Islet of Langerhans (tissue), 1 donor: ENCODE results near the gene C3orf85.
"Not testable (repeated sequence)": the region's sequence is repeated elsewhere in the genome, so short reads cannot be mapped to it uniquely, and the experiment has no call there.

ENCODE experiments used
- FAIRE-seq: peaks from one replicate; lab custom pipeline; 2011; peaks lifted over from hg19 to GRCh38; lab: Jason Lieb, UNC

C3orf85 gene, protein sequence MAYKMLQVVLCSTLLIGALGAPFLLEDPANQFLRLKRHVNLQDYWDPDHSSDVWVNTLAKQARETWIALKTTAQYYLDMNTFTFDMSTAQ

DNA sequence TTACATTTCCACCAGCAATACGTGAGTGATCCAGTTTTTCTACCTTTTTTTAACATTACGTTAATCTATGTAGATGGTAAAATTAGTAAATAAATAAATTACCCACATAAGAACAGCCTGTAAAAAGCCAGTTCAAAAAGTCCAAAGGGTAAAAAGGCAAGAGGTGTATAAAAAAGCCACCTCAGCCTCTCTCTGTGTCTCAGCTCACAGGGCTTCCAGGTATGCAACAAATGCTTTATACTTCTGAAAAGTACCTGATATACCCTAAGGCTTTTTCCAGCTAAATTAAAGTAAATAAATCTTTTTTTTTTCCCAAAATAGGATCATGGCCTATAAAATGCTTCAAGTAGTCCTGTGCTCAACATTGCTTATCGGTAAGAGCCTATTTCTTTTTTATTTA is at the start of gene C3orf85:
Gene C3orf85, plus strand, starts transcription at position 197 of the 400 bp plus-strand sequence. Its CDS starts 129 bp downstream, at position 326.
- no peak for FAIRE-seq

DNA sequence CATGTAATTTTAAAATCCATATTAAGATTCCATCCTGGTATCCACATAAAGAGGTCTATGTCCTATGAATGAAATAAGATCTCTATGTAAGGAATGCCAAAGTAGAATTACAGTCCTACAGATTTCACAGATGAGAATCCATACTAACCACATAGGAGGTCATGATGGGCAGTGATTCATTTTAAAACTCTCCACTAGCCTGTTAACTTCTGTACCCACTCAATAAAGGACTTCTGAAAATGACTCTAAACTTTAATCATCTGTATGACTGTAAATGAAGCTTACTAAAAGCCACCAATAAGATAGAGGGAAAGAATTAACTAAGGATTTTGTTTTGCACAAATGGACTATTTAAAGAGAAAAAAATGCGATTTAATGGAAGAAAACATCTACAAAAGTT is 47.3 kb upstream of the C3orf85 start:
- FAIRE-seq, result no peak

DNA sequence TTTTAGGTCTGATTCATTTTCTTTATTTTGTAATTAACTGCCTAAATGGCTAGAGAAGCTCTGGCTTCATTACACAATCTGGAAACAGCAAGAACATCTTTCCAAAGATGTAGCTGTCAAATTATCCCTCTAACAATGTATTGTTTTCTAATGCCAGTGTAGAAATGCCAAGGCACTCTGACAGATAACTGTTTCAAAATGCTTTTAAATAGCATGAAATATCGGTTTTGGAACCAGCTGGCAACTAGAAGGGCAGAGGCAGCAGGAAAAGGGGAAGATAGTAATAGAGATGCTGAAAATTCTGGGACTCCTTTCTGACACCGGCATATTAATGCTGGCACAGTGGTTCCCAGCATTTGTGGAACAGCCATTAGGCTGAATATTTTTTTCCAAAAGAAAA is 44.7 kb upstream of the C3orf85 start:
- no peak for FAIRE-seq

DNA sequence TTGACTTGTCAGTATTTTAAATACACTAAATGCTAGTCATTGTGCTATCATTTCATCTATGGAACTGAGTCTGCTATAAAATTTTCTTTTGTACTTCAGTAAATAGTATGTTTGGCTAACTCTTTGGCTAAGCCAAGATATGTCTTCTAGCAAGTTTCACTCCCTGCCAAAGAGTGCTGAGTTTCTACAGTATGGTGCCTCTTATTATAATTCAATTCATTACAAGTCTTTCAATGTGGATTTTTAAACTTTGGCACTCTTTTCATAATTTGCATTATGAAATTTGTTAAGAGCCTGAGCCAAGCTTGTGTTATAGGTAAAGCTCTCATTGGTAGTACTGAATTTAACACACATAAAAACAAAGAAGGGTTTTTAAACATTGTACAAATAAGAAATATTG is 43.0 kb upstream of the C3orf85 start:
- no peak for FAIRE-seq

DNA sequence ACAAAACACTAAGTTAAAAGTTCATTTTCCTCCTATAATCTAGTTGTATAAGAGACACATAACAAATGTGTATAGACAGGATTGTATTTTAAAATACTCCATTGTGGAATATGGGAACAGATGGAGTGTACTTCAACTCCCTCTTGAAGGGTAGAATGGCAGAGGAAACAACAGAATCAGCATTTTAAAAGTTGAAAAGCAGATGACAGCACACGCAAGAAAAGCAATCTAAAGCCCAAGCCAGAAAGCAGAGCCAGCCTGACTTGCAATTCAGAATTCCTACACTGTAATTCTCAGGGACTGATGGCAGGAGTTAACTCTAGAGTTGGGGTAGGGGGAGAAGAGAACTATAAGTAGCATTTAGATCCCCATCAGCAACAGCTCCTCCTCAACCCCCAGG is 41.4 kb upstream of the C3orf85 start:
- no peak for FAIRE-seq

DNA sequence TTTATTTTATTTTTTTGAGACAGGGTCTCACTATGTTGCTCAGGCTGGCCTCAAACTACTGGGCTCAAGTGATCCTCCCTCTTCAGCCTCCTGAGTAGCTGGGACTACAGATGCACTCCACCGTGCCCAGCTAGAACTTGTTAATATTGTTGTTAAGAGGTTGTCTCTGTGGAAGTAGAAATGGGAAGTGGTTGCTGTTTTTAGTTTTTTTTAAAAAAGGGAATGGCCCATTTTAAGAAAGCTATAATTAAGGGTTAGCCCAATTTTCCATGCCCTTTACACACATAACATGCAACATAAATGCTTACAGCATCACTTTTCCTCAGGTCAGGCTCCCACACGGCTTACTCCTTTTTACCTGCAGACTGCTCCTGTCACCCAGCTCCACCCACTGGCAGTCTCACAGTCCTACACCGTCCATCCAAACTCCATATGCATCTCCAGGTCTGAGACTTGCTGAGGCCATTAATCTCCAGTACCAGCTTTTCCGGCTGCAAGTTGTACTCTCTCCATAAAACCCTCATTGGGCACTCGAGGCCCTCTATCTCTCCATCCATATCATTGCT is 38.4 kb upstream of the C3orf85 start:
- no peak for FAIRE-seq

DNA sequence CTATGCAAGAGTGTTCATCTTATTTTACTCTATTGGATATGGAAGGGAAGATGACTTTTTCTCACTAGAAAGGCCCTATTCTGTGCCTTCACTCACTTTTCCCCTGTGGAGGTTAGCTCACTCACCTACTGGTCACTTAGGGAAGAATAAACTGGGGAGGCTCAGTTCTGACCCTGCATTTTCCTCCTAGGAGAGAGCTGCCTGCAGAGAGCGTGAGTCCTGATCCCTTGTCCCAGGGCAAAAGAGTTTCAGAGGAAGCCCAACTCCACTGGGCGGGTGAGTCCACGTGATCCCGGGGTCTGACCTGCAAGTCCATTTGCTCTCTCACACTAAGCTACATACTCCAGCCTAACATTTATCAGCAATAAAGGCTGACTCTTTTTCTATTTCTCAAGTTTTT is 26.9 kb upstream of the C3orf85 start:
- FAIRE-seq, result no peak

DNA sequence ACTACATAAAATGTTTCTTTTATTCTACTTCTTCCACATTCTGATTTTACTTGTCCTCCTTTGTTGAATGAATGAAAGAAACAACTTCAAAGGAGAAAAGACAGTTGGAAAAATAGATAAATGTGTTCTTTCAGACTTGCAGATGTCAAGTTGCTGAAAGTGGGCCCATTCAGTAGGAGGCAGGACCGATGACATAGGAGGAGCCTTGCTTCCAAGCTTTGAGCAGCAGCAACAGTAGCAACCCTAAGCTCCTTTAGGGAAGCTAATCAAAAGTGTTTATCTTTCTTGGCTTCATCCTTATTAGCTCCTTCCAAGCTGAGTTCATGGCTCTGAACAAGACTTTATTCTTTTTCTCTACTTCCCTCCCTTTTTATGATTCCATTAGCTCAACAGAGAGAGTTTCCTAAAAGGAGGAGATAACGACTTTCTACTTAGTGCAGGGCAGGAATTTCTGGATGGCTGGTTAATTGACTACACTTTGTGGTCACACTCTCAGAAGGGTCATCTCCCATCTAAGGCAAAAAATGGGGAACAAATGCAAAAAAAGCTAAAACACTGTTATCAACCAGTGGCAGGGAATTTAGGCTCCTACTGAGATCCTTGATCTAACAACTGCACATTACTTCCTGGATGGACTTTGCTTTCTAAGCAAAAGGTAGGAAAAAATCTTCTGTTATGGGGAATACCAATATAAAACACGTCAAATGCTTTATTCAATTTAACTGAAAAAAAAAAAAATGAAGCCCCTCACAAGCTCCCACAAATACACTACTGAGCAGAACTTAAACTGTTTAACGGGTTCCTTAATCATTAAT is 23.4 kb upstream of the C3orf85 start:
- no peak for FAIRE-seq

DNA sequence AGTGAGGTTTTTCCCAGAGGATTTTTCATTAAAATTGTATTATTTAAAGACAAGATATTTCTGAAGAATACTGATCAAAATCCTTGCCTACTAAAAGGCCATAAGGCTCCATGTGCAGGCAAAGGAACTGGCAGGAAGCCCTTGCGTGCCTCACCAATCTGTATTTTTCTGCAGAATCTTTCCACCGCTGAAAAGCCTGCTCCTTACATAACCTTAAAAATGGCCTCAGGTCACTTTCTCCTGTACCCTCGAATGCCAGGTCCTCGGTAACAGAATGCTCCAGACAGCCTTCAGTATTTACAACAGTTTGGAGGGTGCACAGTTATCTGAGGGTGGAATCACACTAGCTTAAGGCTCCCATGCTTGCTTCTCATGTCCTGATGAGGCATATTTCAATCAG is 21.8 kb upstream of the C3orf85 start:
- no peak for FAIRE-seq

DNA sequence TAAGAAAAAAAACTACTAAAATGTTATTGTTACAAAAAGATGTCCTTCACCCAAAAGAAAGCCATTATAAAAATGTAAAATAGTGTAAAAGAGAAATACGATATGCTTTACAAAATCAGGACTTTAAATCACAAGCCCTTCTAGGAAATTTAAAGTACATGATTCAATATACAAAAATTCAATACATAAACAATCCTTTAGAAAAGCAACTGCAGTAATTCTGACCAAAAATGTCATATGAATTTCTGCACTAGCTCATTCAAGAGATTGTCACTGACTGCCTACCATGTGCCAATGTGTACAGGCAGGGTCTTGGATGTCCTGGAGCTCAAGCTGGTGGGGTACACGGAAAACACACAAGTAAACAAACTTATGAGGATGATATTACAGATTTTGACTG is 21.1 kb upstream of the C3orf85 start:
- no peak for FAIRE-seq

DNA sequence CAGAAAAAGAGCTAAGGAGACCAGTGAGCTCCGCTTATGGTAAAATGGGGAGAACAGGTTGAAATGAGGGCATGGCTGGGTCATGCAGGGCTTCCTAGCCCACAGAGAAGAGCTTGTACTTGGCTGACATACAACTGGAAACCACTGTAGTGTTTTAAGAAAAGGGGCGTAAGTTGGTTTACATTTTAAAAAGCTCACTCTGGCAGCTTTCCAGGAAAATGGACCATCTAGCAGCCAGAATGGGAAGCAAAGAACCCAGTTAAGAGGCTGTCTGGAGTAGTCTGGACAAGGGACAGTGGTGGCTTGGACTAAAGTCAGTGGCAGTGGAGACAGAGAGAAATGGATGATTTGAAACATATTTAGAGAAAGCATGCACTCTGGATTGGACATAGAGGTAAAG is 20.5 kb upstream of the C3orf85 start:
- FAIRE-seq, result no peak

DNA sequence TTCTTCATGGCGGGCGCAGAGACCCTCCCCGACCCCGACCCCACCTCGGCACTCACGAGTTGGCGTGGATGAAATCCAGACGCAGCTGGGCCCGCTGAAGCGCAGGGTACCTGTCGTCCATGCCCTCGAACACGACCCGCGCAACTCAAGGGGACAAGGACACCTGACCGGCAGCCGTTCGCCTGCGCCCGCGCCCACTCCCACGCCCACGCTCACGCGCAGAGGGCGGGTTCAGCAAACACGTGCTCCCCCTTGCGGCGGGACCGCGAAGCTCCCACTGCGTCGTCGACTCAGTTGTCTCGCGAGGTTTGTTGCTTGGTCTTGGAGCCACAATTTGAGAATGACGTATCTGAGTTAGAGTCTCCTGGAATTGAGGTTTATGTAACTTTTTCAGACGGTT is 18.6 kb upstream of the C3orf85 start, which contains the start of gene MORC1:
Gene MORC1, minus strand, starts transcription at position 196 of the 400 bp plus-strand sequence. Its CDS starts 75 bp downstream, at position 121.
- no peak for FAIRE-seq

DNA sequence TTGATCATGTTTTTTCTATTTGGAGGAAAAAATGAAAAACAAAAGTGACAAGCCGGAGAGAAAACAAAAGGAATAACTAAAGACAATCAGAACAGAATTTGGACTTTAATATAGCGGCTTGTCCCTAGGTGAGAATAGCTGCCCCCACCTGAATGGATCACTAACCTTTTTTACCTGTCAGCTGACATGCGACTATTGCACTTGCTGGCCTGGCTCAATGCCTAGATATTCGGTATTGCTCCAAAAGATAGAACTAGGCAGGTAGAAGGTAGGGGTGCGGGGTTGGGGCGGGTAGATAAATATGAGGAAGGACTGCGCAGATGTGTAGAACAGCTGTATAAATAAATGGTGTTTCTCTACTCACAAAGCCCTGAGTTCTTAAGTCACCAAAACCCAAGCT is 17.9 kb upstream of the C3orf85 start:
- no peak for FAIRE-seq

DNA sequence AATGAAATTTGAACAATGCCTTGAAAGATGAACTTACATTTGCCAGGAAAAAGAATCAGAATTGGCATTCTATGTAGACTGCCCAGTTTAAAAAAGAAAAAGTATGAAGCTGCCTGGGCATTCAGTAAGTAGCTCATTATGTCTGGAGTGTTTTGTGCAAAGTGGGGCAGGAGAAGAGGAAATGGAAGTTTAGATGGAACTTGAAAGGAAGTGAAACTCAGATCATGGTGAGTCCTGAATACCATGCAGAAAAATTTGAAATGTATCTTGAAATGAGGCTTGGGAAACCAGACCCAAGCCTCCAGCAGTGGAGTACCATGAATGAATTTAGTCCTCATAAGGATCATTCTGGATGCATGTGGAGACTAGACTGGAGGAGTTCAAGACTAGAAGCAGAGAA is 13.8 kb upstream of the C3orf85 start:
- FAIRE-seq, result no peak

DNA sequence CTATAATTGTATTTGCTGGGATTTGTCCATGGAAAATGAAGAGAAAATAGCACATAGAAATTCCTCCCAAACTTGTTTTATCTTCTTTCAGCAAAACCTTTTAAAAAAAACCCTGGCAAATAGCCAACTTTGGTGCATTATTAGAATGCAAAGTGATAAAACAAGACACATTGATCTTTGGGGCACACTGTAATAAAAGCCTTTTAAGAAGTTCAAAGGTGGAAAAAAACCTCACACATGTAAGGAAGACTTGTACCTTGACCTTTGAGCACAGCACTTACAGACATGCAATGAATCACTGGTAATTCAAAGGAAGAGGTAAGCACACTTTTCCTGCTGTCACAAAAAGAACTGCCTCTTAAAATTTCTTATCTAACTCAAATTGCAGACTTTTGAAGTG is 10.6 kb upstream of the C3orf85 start:
- no peak for FAIRE-seq

DNA sequence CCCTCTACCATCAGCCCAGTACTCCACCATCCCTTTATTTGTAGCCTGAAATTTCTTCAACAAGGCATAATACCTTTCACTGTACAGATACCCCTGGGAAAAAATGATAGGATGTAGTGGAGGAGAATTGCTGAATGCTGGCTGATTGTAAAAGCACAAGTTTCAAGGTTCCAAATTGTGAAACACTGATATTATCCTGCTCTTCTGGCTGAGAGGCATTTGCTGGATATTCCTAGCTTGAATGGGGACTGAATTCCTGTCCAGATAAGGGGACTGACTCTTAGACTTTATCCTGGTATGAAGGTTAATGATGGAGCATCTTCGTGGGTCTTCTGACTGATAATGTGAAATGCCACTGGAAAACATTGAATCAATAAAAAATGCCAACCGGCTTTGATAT is 9.0 kb upstream of the C3orf85 start:
- FAIRE-seq, result no peak

DNA sequence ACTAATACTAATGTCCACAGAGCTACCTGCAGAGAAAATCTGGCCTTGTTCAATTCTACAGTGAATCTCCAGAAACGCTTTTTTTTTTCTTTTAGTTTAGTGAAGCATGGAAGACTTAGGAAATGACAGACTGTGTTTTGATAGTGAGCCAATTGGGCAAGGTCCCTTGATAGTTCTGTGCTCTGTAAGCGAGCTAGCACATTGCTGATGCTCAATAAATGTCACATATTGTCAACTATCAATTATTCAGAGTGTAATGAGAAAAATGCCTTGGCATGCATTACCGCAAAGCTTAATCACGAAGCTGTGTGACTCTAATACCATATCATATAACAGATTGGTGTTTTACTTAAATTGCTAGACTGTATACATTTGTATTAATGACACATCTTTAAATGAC is 5.2 kb upstream of the C3orf85 start:
- no peak for FAIRE-seq

DNA sequence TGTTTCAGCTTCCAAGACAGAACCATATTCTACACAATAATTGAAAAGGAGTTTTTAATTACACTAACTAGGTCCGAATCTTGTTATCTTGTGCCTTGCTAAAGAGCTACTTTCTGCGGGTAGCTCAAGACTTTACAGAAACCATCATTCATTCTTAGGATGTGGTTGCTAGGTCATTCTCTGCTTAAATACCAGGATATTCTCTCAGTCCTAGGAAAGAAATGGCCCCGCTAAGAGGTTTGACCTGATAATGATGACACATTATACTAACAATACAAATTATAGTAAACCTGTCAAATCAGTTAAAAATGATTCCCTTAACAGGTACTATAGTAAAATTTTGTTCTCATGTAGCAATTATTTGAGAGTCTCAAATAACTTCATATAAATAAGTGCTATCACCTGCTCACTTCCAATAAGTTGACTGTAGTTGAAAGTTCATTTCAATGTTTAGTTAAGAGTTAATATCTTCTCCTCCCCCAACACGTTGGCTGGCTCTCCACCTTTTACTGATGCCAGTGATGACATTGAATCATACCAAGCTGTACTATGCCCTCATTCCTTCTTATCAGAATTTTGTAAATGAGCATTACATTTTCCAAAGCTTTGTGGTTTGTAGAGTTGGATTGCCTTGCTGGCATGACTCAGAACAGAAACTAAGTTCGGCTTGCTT is 3.6 kb upstream of the C3orf85 start:
- no peak for FAIRE-seq

DNA sequence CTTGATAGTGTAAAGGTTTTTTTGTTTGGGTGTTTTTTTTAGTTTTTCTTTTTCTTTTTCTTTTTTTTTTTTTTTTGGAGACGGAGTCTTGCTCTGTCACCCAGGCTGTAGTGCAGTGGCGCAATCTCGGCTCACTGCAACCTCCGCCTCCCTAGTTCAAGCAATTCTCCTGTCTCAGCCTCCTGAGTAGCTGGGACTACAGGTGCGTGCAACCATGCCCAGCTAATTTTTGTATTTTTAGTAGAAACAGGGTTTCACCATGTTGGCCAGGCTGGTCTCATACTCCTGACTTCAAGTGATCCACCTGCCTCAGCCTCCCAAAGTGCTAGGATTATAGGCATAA is 3.1 kb upstream of the C3orf85 start:
- FAIRE-seq, result not testable (repeated sequence)

DNA sequence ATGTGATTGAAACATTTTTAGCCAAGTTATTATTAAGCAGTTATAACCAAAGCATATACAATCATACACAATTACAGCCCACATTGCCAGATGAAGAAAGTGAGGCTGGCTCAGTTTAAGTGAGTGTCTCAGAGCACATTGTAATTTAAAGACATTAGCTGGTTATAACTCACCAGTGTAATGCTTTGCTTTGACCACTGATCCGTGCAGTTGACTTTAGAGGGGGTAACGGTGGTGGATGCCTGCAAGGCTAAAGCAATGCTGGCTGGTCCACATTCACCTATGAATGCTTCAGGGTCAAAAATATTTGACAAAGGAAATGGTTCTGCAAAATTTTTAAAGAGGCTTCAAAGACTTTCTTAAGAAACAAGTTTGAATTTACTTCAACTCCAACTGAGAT is 1.2 kb downstream of the C3orf85 start:
- no peak for FAIRE-seq

DNA sequence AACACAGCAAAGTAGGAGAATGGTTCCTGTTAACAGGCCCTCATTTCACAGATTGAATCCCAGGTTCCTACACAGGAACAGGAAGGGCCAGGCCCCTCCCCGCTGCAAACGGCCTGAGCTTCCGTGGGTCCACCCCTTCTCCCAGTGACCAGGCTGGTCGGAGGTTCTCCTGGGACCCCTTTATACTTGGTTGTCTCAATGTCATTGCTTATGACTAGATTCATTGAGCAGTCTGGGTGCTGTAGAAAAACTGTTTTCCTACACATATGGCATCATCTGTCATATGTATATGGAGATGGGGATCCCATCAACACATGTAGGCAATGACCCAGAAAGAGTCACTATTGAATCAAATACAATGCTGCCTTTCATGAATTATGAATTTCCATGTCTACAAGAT is 3.8 kb downstream of the C3orf85 start:
- no peak for FAIRE-seq

DNA sequence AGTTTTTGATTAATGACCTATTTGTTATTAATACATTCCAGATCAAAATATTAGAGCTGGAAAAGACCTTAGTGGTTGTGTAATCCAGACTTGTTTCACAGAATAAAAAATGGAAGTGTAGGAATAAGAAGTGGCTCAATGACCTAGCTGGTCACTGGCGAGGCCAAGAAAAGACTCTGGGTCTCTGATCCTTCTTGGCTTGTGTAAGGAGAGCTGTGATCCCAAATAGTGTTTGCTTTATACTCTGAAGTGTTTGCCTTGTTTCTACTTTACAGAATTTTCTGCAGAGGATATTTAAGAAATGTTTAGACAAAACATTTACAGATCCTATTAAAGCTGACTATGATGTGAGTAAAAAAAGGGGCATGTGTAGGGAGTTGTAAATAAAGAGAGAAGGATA is 7.1 kb downstream of the C3orf85 start:
- no peak for FAIRE-seq

DNA sequence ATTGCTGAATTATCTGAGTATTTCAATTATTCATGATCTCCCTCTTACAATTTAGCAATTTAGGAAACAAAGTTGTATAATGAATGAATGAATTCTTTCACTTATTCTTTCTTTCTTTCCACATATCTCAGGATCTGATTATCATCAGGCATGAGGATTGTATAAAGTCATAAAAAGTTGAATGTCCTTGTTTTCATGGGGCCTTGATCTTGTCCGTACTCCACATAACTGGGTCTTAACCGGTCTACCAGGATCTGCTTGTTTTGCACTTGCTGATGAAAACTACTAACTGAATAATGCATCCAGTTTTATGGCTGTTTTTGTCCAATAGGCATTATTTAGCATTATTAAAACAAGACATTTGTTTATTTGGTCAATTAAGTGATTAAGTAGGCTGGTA is 12.6 kb downstream of the C3orf85 start:
- no peak for FAIRE-seq

DNA sequence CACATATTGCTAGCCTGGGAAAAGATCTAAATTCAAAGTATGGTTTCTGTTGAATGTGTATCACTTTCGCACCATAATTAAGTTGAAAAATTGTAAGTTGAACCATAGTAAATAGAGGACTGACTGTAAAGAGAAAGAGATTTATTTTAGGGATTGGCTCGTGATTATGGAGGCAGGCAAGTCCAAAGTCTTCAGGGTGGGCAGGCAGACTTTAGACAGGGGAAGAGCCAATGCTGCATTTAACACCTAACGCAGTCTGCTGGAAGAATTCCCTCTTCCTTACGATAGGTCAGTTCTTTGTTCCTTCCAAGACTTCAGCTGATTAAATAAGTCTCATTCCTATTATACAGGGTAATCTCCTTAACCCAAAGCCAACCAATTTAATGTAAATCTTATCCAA is 15.8 kb downstream of the C3orf85 start:
- FAIRE-seq, result no peak
